Activated CD8-positive, alpha-beta memory T cell treated with anti-CD3 and anti-CD28 coated beads, Interleukin-2, amount 50 U/mL, for 24 hours (primary cell): ENCODE results near the gene FAF1.

ENCODE experiments used
- DNase-seq: peaks from one replicate; pipeline ENCODE4 v3.0.0-alpha.2; 2020; ENCODE audit errors: extremely low read depth

Gene FAF1

GRCh38 chr1:50427086-50427817, 532.8 kb downstream of the FAF1 start:
- no peak for DNase-seq

GRCh38 chr1:50426702-50427085, 533.4 kb downstream of the FAF1 start:
- DNase-seq = no peak

GRCh38 chr1:50426108-50426700, 533.9 kb downstream of the FAF1 start:
- DNase-seq = no peak

- no peak for DNase-seq
Observed at GRCh38 chr1:50425376-50426107, 534.5 kb downstream of the FAF1 start.

GRCh38 chr1:50424884-50425375, 535.1 kb downstream of the FAF1 start:
- DNase-seq = no peak

GRCh38 chr1:50424045-50424883, 535.8 kb downstream of the FAF1 start:
- DNase-seq = no peak

GRCh38 chr1:50423670-50424000, 536.4 kb downstream of the FAF1 start:
- no peak for DNase-seq

GRCh38 chr1:50422946-50423669, 537.0 kb downstream of the FAF1 start, which contains the start of gene DMRTA2:
Gene DMRTA2 (minus strand): TSS chr1:50423443. CDS start chr1:50421536, 1,907 bp downstream.
- DNase-seq = no peak

- DNase-seq = no peak
Observed at GRCh38 chr1:50422675-50422945, 537.5 kb downstream of the FAF1 start.

GRCh38 chr1:50421768-50422674, 538.0 kb downstream of the FAF1 start:
- DNase-seq = no peak

GRCh38 chr1:50421366-50421748, 538.7 kb downstream of the FAF1 start:
- DNase-seq = no peak

- DNase-seq = no peak
Observed at GRCh38 chr1:50420689-50421365, 539.2 kb downstream of the FAF1 start.

- no peak for DNase-seq
Observed at GRCh38 chr1:50419907-50420677, 540.0 kb downstream of the FAF1 start.

GRCh38 chr1:50419192-50419906, 540.7 kb downstream of the FAF1 start:
- no peak for DNase-seq

GRCh38 chr1:50418600-50419109, 541.4 kb downstream of the FAF1 start:
- DNase-seq = no peak

- DNase-seq = no peak
Observed at GRCh38 chr1:50417946-50418599, 542.0 kb downstream of the FAF1 start.

GRCh38 chr1:50417507-50417906, 542.6 kb downstream of the FAF1 start:
- no peak for DNase-seq
